Subcutaneous abdominal adipose tissue (tissue), 5 donors: ENCODE measurements around the gene RALGAPA2.

Experiments used
- H3K27ac ChIP-seq: one replicate; pipeline ENCODE4 v1.7.0; 2013; ENCODE audit warnings: low read depth, mild to moderate bottlenecking, inconsistent platforms, low read length, moderate library complexity
- H3K27me3 ChIP-seq, 5 donors: one replicate each; pipeline ENCODE4 v1.7.0; 2013; ENCODE audit warnings: low read length in 5 of 5, inconsistent platforms in 1 of 5; ENCODE audit not compliant: control insufficient read depth in 5 of 5, insufficient read depth in 4 of 5
- H3K36me3 ChIP-seq, 5 donors: one replicate each; pipeline ENCODE4 v1.7.0; 2013; ENCODE audit warnings: low read length in 5 of 5; ENCODE audit not compliant: control insufficient read depth in 5 of 5, insufficient read depth in 5 of 5
- H3K4me1 ChIP-seq, 5 donors: one replicate each; pipeline ENCODE4 v1.7.0; 2013; ENCODE audit warnings: low read length in 5 of 5, mild to moderate bottlenecking in 3 of 5, moderate library complexity in 1 of 5; ENCODE audit not compliant: control insufficient read depth in 5 of 5, insufficient read depth in 5 of 5
- H3K4me3 ChIP-seq, 5 donors: one replicate each; pipeline ENCODE4 v1.7.0; 2013; ENCODE audit warnings: low read length in 5 of 5, low read depth in 1 of 5
- H3K9ac ChIP-seq, 5 donors: one replicate each; pipeline ENCODE4 v1.7.0; 2013; ENCODE audit warnings: low read length in 5 of 5, mild to moderate bottlenecking in 4 of 5, moderate library complexity in 3 of 5
- H3K9me3 ChIP-seq, 5 donors: one replicate each; pipeline ENCODE4 v1.7.0; 2013; ENCODE audit warnings: low read length in 5 of 5; ENCODE audit not compliant: control insufficient read depth in 5 of 5
- donor health status: healthy.
- donor health status: healthy.
- donor health status: healthy.
- donor health status: healthy.
- donor health status: healthy.

Gene RALGAPA2

DNA sequence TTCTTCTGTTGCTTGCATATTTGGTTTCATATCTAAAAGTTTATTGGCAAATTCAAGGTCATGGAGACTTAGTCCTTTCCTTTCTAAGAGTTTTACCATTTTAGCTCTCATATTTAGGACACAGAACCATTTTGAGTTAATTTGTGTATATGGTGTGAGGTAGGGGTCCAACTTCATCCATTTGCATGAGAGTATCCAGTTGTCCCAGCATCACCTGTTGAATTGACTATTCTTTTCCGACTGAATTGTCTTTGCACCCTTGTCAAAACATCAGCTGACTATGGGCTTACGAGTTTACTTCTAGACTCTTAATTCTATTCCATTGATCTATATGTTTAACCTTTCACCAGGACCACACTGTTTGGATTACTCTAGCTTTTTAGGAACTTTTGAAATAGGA, 157.5 kb downstream of the RALGAPA2 start:
- Histone ChIP-seq H3K9me3 (peaks cover 0 to 2% (median 0%) of the 10 kb centered on the region in 5 donors), H3K27me3 (no peaks in the 10 kb centered on the region), H3K36me3 (peaks cover 11 to 33% (median 25%) of the 10 kb centered on the region in 5 donors), H3K9ac (no peak overlapping the region), H3K4me3 (no peak overlapping the region), H3K27ac (no peak overlapping the region), H3K4me1 (no peaks in the 10 kb centered on the region)

DNA sequence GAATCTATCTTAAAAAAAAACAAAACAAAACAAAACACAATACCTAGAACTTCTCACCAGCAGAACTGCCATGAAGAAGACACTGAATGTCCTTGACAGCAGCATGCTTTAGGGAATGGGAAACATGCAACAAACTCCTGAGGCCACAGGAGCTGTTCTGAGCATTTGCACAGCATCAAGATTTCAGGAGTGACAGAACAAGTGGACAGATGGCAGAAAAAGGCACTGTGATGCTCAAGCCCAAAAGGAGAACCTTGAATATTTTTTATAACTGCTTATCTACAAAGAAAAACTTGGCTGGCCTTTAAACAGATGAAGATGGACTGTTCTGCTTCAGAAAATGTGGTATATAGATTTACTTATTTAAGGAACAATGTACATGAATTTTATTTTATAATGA, 158.9 kb downstream of the RALGAPA2 start:
- Histone ChIP-seq H3K9me3 (peaks cover 0 to 2% (median 0%) of the 10 kb centered on the region in 5 donors), H3K4me1 (no peaks in the 10 kb centered on the region), H3K36me3 (peaks cover 14 to 33% (median 23%) of the 10 kb centered on the region in 5 donors), H3K4me3 (no peak overlapping the region), H3K9ac (no peak overlapping the region), H3K27me3 (no peaks in the 10 kb centered on the region), H3K27ac (no peak overlapping the region)

DNA sequence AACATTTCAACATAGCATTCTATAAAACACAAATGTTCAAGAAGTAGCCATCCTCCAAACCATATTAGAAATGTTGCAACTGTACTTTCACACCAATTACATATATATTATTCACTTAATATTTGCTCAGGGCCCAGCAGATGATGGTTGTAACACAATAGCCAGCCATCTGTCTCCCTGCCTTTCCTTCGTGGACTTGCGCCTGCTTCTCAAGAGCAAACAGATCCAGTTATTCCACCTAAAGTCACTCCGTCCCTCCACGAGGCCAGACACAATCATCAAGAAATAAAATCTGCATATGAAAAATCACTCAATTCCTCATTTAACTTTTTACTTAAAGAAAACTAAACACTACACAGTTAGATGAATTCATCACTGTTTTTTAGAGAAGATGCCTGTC, 160.4 kb downstream of the RALGAPA2 start:
- Histone ChIP-seq H3K9ac (no peak overlapping the region), H3K4me3 (no peak overlapping the region), H3K27me3 (no peaks in the 10 kb centered on the region), H3K4me1 (no peaks in the 10 kb centered on the region), H3K36me3 (peaks cover 18 to 34% (median 24%) of the 10 kb centered on the region in 5 donors), H3K9me3 (peaks cover 0 to 2% (median 0%) of the 10 kb centered on the region in 5 donors), H3K27ac (no peak overlapping the region)

DNA sequence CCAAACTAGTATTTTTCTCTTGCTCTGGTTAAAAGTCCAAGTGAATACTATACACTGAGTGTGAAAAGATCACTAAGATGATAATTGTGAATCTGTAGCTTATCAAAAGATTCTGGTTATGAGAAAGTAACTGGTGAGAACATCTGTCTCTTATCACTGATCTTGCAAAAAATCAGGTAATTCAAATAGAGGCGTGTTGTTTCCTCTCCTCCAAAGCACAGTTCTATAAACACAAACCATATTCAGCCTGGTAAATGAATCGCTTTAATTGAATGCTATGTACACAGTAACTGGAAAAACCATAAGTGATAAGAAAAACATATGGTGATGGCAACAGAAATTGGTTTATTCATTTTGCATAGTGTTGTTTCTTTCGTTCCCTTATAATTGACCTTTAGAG, 161.0 kb downstream of the RALGAPA2 start:
- peaks cover 0 to 2% (median 0%) of the 10 kb centered on the region in 5 donors for H3K9me3 ChIP-seq
- H3K36me3 ChIP-seq: peaks cover 20 to 36% (median 21%) of the 10 kb centered on the region in 5 donors
- no peaks in the 10 kb centered on the region for H3K4me1 ChIP-seq
- H3K4me3 ChIP-seq: no peak overlapping the region
- H3K27ac ChIP-seq: no peak overlapping the region
- H3K9ac ChIP-seq: no peak overlapping the region
- H3K27me3 ChIP-seq: no peaks in the 10 kb centered on the region

DNA sequence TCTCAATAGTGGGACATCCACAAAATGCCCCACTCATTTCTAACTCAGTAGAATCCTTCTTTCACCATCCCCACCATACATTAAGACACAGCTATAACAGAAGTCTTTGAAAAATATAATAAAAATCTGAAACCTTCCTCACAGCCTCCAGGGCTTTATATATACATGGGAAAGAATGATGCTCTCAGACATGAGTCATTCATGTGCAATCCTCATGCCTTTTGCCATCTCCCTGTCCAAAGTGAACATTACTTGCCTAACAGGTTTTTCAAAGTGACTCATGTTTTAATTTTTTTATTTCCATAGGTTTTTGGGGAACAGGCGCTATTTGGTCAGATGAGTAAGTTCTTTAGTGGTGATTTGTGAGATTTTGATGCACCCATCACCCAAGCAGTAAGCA, 162.7 kb downstream of the RALGAPA2 start:
- H3K9me3 ChIP-seq: no peaks in the 10 kb centered on the region
- H3K27ac ChIP-seq: no peak overlapping the region
- no peaks in the 10 kb centered on the region for H3K4me1 ChIP-seq
- H3K36me3 ChIP-seq: peaks cover 19 to 44% (median 22%) of the 10 kb centered on the region in 5 donors
- no peaks in the 10 kb centered on the region for H3K27me3 ChIP-seq
- no peak overlapping the region for H3K9ac ChIP-seq
- H3K4me3 ChIP-seq: no peak overlapping the region

DNA sequence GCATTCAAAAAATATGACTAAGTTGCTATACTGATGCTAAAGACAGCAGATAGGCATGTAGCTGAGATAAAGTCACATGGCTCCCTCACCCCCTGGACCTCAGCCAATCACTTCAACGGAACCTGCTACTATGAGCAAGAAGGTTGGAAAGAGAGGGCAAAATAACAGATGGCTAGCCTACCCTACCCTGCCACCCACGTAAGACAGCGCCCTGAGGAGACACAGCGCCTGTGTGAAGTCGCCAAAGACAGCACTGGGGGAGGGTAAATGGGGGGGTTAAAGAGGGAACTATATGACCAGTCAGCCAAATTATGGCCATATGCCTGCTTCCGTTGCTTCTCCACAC, 163.2 kb downstream of the RALGAPA2 start:
- H3K36me3 ChIP-seq: peaks cover 19 to 47% (median 22%) of the 10 kb centered on the region in 5 donors
- H3K9ac ChIP-seq: no peak overlapping the region
- no peaks in the 10 kb centered on the region for H3K9me3 ChIP-seq
- no peak overlapping the region for H3K27ac ChIP-seq
- no peaks in the 10 kb centered on the region for H3K27me3 ChIP-seq
- H3K4me3 ChIP-seq: no peak overlapping the region
- H3K4me1 ChIP-seq: no peaks in the 10 kb centered on the region

DNA sequence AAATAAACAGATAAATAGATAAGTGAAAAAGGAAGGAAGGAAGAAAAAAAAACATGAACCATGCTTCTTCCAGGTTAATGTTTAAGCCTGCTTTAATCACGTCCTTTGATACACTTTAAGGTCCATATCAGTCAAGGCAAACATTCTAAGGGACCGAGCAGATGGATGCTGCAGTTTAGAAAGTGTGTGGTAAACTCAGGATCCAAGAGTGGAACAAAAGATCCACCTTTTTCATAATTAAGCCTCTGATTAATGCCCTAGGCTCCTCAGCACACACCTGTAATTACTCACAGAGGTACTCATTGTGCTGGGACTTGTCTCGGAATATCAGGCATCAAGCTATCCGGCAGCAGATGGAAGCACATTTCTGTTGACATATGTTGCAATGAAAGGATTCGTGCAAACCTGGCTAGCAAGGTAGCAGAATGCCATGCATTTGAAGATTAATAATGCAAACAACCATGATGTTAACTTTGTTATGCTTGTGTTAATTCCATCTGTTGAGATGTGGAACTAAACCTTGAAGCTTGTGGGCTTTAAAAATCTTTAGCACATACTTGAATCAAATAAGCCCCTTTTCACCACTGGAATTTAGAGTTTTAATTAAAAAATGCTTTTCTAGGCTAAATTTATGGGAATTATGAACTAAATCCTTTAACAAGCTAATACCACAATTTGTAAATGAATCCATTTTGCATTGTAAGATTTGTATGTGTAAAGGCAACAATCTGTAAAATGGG, 163.7 kb downstream of the RALGAPA2 start:
- Histone ChIP-seq H3K36me3 (peaks cover 19 to 47% (median 22%) of the 10 kb centered on the region in 5 donors), H3K4me3 (no peak overlapping the region), H3K4me1 (no peaks in the 10 kb centered on the region), H3K9ac (no peak overlapping the region), H3K27me3 (no peaks in the 10 kb centered on the region), H3K9me3 (no peaks in the 10 kb centered on the region), H3K27ac (no peak overlapping the region)

DNA sequence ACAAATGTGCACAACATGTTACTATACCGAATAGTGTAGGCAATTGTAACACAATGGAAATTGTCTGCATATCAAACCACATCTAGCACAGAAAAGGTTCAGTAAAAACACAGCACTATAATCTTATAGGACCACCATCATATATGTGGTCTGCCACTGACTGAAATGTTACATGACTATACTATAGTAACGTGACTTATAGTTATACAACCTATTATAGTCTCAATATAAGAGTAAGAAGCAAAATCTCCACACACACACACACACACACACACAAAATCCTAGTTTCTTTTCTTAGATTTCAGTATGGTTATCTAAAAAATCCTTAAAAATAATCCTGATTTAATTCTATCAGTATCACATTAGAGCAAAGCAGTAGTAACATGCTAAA, 164.6 kb downstream of the RALGAPA2 start:
- Histone ChIP-seq H3K9ac (no peak overlapping the region), H3K36me3 (peaks cover 17 to 40% (median 22%) of the 10 kb centered on the region in 5 donors), H3K27me3 (no peaks in the 10 kb centered on the region), H3K9me3 (no peaks in the 10 kb centered on the region), H3K27ac (no peak overlapping the region), H3K4me3 (no peak overlapping the region), H3K4me1 (no peaks in the 10 kb centered on the region)

DNA sequence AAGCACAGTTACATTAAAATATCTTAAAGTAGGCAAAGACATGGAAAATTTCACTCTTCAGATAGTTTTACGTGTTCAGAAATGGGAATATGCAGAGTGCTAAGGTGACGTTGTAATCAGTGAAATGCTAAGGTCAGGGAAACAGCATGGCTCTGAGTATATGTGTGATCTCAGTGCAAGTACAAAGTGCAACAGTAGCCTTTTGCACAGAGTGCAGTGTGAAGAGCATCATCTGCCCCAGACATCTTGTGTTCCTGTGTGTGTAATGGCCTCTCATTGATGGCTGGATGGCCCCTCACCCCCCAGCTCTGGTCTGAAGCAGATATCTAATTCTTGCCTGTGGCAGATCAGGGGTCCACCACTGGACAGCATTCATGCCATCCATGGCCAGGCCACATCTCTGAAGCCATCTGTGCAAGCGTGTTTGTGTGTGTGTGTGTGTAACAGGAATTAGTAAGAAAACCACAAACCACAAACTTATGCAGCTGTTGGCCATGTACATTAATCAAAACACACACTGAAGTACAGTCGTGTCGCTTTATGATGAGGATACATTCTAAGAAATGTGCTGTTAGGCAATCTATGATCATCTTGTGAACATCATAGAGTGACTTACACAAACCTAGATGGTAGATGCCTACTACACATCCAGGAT, 165.1 kb downstream of the RALGAPA2 start:
- Histone ChIP-seq H3K4me1 (no peaks in the 10 kb centered on the region), H3K4me3 (no peak overlapping the region), H3K9me3 (no peaks in the 10 kb centered on the region), H3K27me3 (no peaks in the 10 kb centered on the region), H3K9ac (no peak overlapping the region), H3K27ac (no peak overlapping the region), H3K36me3 (peaks cover 12 to 40% (median 22%) of the 10 kb centered on the region in 5 donors)

DNA sequence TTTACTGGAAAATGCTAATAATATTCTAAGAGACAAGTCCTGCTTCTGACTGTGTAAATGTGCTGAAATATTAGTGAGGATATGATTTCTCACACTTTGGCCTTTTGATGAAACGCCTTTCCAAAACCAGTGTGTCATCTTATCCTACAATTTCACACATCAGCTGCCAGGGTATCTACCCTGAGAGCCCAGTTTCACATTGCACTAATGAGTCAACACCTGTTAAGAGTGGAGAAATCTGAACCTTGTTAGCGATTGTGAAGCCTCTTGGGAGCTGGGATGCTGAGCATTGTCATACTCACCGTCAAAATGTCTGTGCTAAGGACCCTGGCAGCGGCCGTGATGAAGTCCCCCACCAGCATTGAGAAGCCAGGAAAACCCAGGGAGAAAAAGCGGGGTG, 166.0 kb downstream of the RALGAPA2 start:
- Histone ChIP-seq H3K27me3 (no peaks in the 10 kb centered on the region), H3K4me3 (no peak overlapping the region), H3K9me3 (no peaks in the 10 kb centered on the region), H3K36me3 (peaks cover 10 to 40% (median 22%) of the 10 kb centered on the region in 5 donors), H3K9ac (no peak overlapping the region), H3K4me1 (no peaks in the 10 kb centered on the region), H3K27ac (no peak overlapping the region)
